Fibroblast of lung (primary cell): ENCODE data around the gene ELOA. TPM values are rescaled to one million over a fixed set of nuclear protein-coding genes. Genes with fewer than 3 reads are reported as not detected.

ENCODE experiments used
- DNase-seq, 2 donors: peaks; one replicate each; pipeline versions ENCODE4 v3.0.0 to v3.0.0-alpha.2; 2010; ENCODE audit warnings: low read depth in 2 of 2
- H2AFZ ChIP-seq: 2 replicates; pipeline ENCODE4 v1.5.1; 2012; ENCODE audit warnings: low read length, control low read depth, inconsistent platforms
- H3K27ac ChIP-seq: 2 replicates; pipeline ENCODE4 v1.5.1; 2011; ENCODE audit warnings: low read length, control low read depth; ENCODE audit not compliant: insufficient read depth
- H3K27me3 ChIP-seq: 2 replicates; pipeline ENCODE4 v1.5.1; 2011; ENCODE audit warnings: mild to moderate bottlenecking, low read length; ENCODE audit not compliant: control insufficient read depth, insufficient read depth
- H3K36me3 ChIP-seq: 2 replicates; pipeline ENCODE4 v1.5.1; 2011; ENCODE audit warnings: low read length; ENCODE audit not compliant: control insufficient read depth, insufficient read depth
- H3K4me1 ChIP-seq: 2 replicates; pipeline ENCODE4 v1.5.1; 2011; ENCODE audit warnings: low read length; ENCODE audit not compliant: control insufficient read depth, insufficient read depth; ENCODE audit errors: extremely low read depth
- H3K4me2 ChIP-seq: 2 replicates; pipeline ENCODE4 v1.5.1; 2011; ENCODE audit warnings: low read length, control low read depth; ENCODE audit not compliant: insufficient read depth; ENCODE audit errors: extremely low read depth
- H3K4me3 ChIP-seq, 4 experiments: fragments of 200-600 bp in 1 of 4; sonication (generic) in 1 of 4; replicated peaks in 1 of 4; 2 replicates each; pipeline ENCODE4 v1.5.1; 2011 to 2016; ENCODE audit warnings: low read length in 4 of 4, low read depth in 3 of 4, mild to moderate bottlenecking in 3 of 4, control low read depth in 2 of 4, inconsistent platforms in 1 of 4, mixed read lengths in 1 of 4; ENCODE audit not compliant: insufficient read depth in 1 of 4; ENCODE audit errors: control extremely low read depth in 1 of 4
- H3K79me2 ChIP-seq: 2 replicates; pipeline ENCODE4 v1.5.1; 2012; ENCODE audit warnings: mild to moderate bottlenecking, low read length, inconsistent platforms; ENCODE audit not compliant: control insufficient read depth, insufficient read depth
- H3K9ac ChIP-seq: 2 replicates; pipeline ENCODE4 v1.5.1; 2011; ENCODE audit warnings: mild to moderate bottlenecking, low read length, control low read depth; ENCODE audit not compliant: insufficient read depth
- H3K9me3 ChIP-seq: 2 replicates; pipeline ENCODE4 v1.5.1; 2012; ENCODE audit warnings: low read depth, low read length; ENCODE audit not compliant: control insufficient read depth, insufficient read depth
- H4K20me1 ChIP-seq: 2 replicates; pipeline ENCODE4 v1.5.1; 2011; ENCODE audit warnings: low read length; ENCODE audit not compliant: control insufficient read depth, insufficient read depth; ENCODE audit errors: extremely low read depth
- EZH2 ChIP-seq: IDR thresholded peaks from 2 replicates; pipeline ENCODE4 v1.5.1; 2012; ENCODE audit warnings: low read length, control low read depth, mild to moderate bottlenecking; ENCODE audit errors: missing control alignments
- polyA minus RNA-seq: library from RNA; depleted of rRNA, polyadenylated mRNA; stranded (reverse); fragments of >200 nt; gene quantifications from 2 replicates; pipeline ENCODE4 v1.2.3, GENCODE V29; 2011; ENCODE audit warnings: low replicate concordance
- polyA plus RNA-seq, 2 donors: library from polyadenylated mRNA; depleted of rRNA in 1 of 2; stranded (reverse) in 1 of 2; unstranded in 1 of 2; fragments of >200 nt; gene quantifications; 2 replicates each; pipeline ENCODE4 v1.2.1, GENCODE V29; 2011 to 2012; ENCODE audit warnings: missing spikeins in 1 of 2
- total RNA-seq: library from RNA; depleted of rRNA; stranded (reverse); fragments of >200 nt; gene quantifications from 2 replicates; pipeline ENCODE4 v1.2.1, GENCODE V29; 2014
- TF ChIP-seq, protein P1 (sequence below), 2 donors: IDR thresholded peaks in 1 of 2; conservative IDR thresholded peaks in 1 of 2; 1 replicate in 1 of 2; 2 replicates in 1 of 2; pipeline ENCODE4 v1.5.1; 2011 to 2012; ENCODE audit warnings: low read length in 2 of 2, control low read depth in 1 of 2, inconsistent platforms in 1 of 2, low read depth in 1 of 2, mild to moderate bottlenecking in 1 of 2

ELOA gene, protein sequence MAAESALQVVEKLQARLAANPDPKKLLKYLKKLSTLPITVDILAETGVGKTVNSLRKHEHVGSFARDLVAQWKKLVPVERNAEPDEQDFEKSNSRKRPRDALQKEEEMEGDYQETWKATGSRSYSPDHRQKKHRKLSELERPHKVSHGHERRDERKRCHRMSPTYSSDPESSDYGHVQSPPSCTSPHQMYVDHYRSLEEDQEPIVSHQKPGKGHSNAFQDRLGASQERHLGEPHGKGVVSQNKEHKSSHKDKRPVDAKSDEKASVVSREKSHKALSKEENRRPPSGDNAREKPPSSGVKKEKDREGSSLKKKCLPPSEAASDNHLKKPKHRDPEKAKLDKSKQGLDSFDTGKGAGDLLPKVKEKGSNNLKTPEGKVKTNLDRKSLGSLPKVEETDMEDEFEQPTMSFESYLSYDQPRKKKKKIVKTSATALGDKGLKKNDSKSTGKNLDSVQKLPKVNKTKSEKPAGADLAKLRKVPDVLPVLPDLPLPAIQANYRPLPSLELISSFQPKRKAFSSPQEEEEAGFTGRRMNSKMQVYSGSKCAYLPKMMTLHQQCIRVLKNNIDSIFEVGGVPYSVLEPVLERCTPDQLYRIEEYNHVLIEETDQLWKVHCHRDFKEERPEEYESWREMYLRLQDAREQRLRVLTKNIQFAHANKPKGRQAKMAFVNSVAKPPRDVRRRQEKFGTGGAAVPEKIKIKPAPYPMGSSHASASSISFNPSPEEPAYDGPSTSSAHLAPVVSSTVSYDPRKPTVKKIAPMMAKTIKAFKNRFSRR
- 15.9 and 19.3 TPM in 2 replicates for total RNA-seq
- 34.1 and 42.2 TPM in 2 replicates for polyA plus RNA-seq
- 26.7 and 35.1 TPM in 2 replicates for polyA plus RNA-seq (2012)
- 14.5 and 16.0 TPM in 2 replicates for polyA minus RNA-seq

GRCh38 chr1:23743287-23744152, at the start of gene ELOA:
TSS of gene ELOA (plus strand) at chr1:23743471. CDS start at chr1:23743504, 33 bp downstream.
- peak within 1 kb of the TSS; percentile 83 for H3K4me2 ChIP-seq
- H3K36me3 ChIP-seq: no peaks in the 10 kb centered on the region
- H3K79me2 ChIP-seq: peaks cover 49% of the 10 kb centered on the region
- no peaks in the 10 kb centered on the region for H4K20me1 ChIP-seq
- peak within 1 kb of the TSS; percentile 81 for H3K9ac ChIP-seq
- peak within 1 kb of the TSS; percentile 61 for H2AFZ ChIP-seq
- peak; percentile 61 to 64 for DNase-seq
- H3K27me3 ChIP-seq: no peaks in the 10 kb centered on the region
- peaks cover 3% of the 10 kb centered on the region for H3K4me1 ChIP-seq
- H3K4me3 ChIP-seq: peak within 1 kb of the TSS; percentile 52 to 89 (median 78)
- no peaks in the 10 kb centered on the region for H3K9me3 ChIP-seq
- TF ChIP-seq, protein P1, sequence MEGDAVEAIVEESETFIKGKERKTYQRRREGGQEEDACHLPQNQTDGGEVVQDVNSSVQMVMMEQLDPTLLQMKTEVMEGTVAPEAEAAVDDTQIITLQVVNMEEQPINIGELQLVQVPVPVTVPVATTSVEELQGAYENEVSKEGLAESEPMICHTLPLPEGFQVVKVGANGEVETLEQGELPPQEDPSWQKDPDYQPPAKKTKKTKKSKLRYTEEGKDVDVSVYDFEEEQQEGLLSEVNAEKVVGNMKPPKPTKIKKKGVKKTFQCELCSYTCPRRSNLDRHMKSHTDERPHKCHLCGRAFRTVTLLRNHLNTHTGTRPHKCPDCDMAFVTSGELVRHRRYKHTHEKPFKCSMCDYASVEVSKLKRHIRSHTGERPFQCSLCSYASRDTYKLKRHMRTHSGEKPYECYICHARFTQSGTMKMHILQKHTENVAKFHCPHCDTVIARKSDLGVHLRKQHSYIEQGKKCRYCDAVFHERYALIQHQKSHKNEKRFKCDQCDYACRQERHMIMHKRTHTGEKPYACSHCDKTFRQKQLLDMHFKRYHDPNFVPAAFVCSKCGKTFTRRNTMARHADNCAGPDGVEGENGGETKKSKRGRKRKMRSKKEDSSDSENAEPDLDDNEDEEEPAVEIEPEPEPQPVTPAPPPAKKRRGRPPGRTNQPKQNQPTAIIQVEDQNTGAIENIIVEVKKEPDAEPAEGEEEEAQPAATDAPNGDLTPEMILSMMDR (conservative IDR thresholded peaks at IDR 0.05 in 1 of 2, IDR thresholded peaks at IDR 0.05 in 1 of 2; ENCODE audit: low read depth in 1 of 2, low read length in 2 of 2): no peak
- no peak for TF ChIP-seq EZH2
- H3K27ac ChIP-seq: peak within 1 kb of the TSS; percentile 75

DNA sequence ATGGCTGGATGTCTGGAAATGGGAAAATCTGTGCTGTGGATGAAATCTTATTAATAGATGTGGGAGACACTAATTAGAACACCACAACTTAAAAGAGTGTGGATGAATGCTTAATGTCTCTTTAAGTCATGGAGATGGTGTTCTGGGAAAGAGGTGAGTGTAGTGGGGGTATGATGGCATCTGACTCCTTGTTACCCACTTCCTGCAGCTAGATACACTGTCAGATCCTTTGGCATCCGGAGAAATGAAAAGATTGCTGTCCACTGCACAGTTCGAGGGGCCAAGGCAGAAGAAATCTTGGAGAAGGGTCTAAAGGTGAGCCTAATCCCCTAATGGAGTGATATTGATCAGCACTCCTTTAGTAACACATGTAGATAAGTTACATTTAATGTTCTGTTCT, 49.7 kb upstream of the ELOA start:
- Histone ChIP-seq H2AFZ (no peak overlapping the region), H3K4me1 (peaks cover 8% of the 10 kb centered on the region), H3K79me2 (peaks cover 69% of the 10 kb centered on the region), H3K27me3 (no peaks in the 10 kb centered on the region), H3K27ac (no peak overlapping the region), H4K20me1 (peaks cover 2% of the 10 kb centered on the region), H3K4me2 (peak overlapping the region; percentile 93), H3K36me3 (peaks cover 12% of the 10 kb centered on the region), H3K4me3 (peak overlapping the region in 3 of 4 experiments; percentile 85 to 100 (median 88)), H3K9me3 (no peaks in the 10 kb centered on the region), H3K9ac (no peak overlapping the region)
- TF ChIP-seq, protein P1 (conservative IDR thresholded peaks at IDR 0.05 in 1 of 2, IDR thresholded peaks at IDR 0.05 in 1 of 2; ENCODE audit: low read depth in 1 of 2, low read length in 2 of 2): no peak
- no peak for TF ChIP-seq EZH2
- no peak for DNase-seq
